MCF 10A (cell line): ENCODE measurements around the gene SLC25A19. TPM values are rescaled to one million over a fixed set of nuclear protein-coding genes. Genes with fewer than 3 reads are reported as not detected.
"Not testable (repeated sequence)": the region's sequence is repeated elsewhere in the genome, so short reads cannot be mapped to it uniquely, and the experiment has no call there.

ENCODE experiments used
- BruUV-seq: library from RNA; stranded (reverse); fragments of 400-500 nt; replicated peaks from 2 replicates; lab custom pipeline; 2021; lab: Mats Ljungman, UMichigan
- CTCF ChIA-PET: fragments of 300-600 bp; sonication (Branson Sonifier 250); formaldehyde crosslinking; extraction: SDS; loops from one replicate; lab custom pipeline; 2021; ENCODE audit warnings: antibody characterized with exemption, inconsistent platforms; lab: Yijun Ruan, JAX
- POLR2A ChIA-PET: fragments of 300-600, 350-650 bp; sonication (Branson Sonifier 250); formaldehyde crosslinking; extraction: SDS; loops from one replicate; lab custom pipeline; 2020; ENCODE audit warnings: antibody characterized with exemption, inconsistent platforms; lab: Yijun Ruan, JAX
- DNase-seq: peaks from one replicate; pipeline ENCODE4 v3.0.0-alpha.2; 2018; ENCODE audit not compliant: unreplicated experiment
- H3K27ac Mint-ChIP-seq: one replicate; pipeline ENCODE4 v1.8.0; 2022; ENCODE audit warnings: mild to moderate bottlenecking, low read depth, mixed read lengths; ENCODE audit not compliant: unreplicated experiment
- H3K27me3 Mint-ChIP-seq: one replicate; pipeline ENCODE4 v1.8.0; 2022; ENCODE audit warnings: mixed read lengths; ENCODE audit not compliant: insufficient read depth, unreplicated experiment
- H3K36me3 Mint-ChIP-seq: one replicate; pipeline ENCODE4 v1.8.0; 2022; ENCODE audit warnings: mild to moderate bottlenecking, moderate library complexity, mixed read lengths; ENCODE audit not compliant: insufficient read depth, unreplicated experiment
- H3K4me1 Mint-ChIP-seq: one replicate; pipeline ENCODE4 v1.8.0; 2022; ENCODE audit warnings: mixed read lengths; ENCODE audit not compliant: insufficient read depth, unreplicated experiment
- H3K4me3 Mint-ChIP-seq: one replicate; pipeline ENCODE4 v1.8.0; 2022; ENCODE audit warnings: mild to moderate bottlenecking, moderate library complexity, mixed read lengths; ENCODE audit not compliant: unreplicated experiment
- H3K9me3 Mint-ChIP-seq: one replicate; pipeline ENCODE4 v1.8.0; 2022; ENCODE audit warnings: mixed read lengths; ENCODE audit not compliant: unreplicated experiment
- intact Hi-C: fragments of 100-400 bp; cut with micrococcal nuclease; formaldehyde crosslinking; loops from 2 replicates; pipeline ENCODE4 v1.14.1; 2022
- total RNA-seq: library from RNA; stranded (reverse); gene quantifications from 2 replicates; pipeline ENCODE4 v1.2.3, GENCODE V29; 2022
- TF ChIP-seq, protein P1 (sequence below): fragments of 200-600 bp; IDR thresholded peaks from one replicate; pipeline ENCODE4 v1.8.0; 2022; ENCODE audit warnings: antibody characterized with exemption, mild to moderate bottlenecking; ENCODE audit not compliant: unreplicated experiment

SLC25A19 gene
- total RNA-seq, 1 experiment from 2014 or later, result 22.6 TPM

DNA sequence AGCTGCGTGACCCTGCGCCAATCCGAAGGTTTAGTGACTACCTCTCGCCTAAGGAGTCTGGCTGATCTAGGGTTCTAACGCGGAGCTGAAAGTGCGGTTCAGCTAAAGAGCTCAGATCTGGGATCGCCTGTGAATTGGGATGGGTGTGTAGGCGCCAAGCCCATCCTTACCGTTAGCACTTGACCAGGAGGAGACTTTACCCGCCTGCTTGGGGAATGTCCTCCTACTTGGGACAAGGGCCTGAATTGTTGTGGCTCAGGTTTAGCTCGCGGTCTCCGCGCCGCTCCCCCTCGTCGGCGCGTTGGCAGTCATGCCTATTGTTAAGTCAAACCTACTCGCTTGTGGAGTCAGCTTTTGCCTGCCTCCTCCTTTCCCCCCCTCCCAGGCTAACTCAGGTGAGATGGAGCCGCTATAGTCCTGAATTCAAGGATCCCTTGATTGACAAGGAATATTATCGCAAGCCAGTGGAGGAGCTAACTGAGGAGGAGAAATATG, 27.1 kb downstream of the SLC25A19 start:
- H3K9me3 Mint-ChIP-seq, result no peaks in the 10 kb centered on the region
- H3K36me3 Mint-ChIP-seq, result peaks cover 55% of the 10 kb centered on the region
- peak overlapping the region; percentile 100 for H3K27ac Mint-ChIP-seq
- ChIA-PET POLR2A (interaction anchor here (0.5 to 6.0 kb wide), 35 partner anchors 10 to 423 kb away, joined by 3 to 142 read pairs (median 4); partner anchors contain the start of genes ARMC7, FDXR, GRB2 and JPT1), CTCF (interaction anchor here (0.6 to 3.7 kb wide), 6 partner anchors 9 to 274 kb away, joined by 3 to 38 read pairs (median 3); partner anchors contain the start of gene MIF4GD)
- intact Hi-C loops, result no loop called here
- H3K27me3 Mint-ChIP-seq, result no peaks in the 10 kb centered on the region
- TF ChIP-seq, protein P1, sequence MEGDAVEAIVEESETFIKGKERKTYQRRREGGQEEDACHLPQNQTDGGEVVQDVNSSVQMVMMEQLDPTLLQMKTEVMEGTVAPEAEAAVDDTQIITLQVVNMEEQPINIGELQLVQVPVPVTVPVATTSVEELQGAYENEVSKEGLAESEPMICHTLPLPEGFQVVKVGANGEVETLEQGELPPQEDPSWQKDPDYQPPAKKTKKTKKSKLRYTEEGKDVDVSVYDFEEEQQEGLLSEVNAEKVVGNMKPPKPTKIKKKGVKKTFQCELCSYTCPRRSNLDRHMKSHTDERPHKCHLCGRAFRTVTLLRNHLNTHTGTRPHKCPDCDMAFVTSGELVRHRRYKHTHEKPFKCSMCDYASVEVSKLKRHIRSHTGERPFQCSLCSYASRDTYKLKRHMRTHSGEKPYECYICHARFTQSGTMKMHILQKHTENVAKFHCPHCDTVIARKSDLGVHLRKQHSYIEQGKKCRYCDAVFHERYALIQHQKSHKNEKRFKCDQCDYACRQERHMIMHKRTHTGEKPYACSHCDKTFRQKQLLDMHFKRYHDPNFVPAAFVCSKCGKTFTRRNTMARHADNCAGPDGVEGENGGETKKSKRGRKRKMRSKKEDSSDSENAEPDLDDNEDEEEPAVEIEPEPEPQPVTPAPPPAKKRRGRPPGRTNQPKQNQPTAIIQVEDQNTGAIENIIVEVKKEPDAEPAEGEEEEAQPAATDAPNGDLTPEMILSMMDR, result no peak
- no peak for DNase-seq
- TSS peak; percentile 56 for BruUV-seq
- peak overlapping the region; percentile 100 for H3K4me3 Mint-ChIP-seq
- H3K4me1 Mint-ChIP-seq, result peaks cover 39% of the 10 kb centered on the region

DNA sequence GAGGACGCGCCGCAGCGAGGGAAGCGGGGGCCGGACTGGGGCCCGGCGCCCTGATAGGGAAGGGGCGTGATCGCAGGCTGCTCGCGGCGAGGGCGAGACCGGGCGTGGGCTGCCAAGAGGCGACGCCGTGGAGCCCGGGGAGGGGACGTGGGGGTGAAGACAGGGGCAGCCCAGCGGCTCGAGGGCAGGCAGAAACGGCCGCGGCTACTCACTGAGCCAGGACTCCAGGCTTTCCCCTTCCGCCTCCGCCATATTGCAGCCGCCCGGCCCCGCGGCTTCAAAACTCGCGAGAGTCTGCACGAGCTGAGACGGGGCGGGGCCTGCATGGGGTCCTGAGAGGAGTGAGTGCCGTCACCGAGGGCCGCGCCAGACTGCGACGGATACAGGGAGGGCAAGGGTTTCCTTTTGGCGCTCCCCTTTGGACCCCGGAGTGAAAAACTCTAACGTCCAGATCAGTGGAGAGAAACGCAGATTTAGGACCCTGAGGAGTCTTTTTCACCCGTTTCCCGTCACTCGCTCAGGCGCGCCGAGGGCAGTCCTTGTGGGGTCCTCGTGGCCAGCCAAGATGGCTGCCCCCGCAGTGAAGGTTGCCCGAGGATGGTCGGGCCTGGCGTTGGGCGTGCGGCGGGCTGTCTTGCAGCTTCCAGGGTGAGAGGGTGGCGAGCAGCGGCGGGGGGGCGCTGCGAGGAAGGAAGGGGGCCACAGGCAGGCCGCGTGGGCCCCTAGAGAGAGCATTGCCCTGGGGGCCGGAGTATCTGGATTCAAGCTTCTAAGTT, 27.7 kb downstream of the SLC25A19 start, which contains the start of the genes GGA3 and MRPS7:
TSS of gene GGA3 (minus strand) at position 271 of the 776 bp plus-strand sequence. CDS start at position 252, 19 bp downstream.
TSS of gene MRPS7 (plus strand) at position 544 of the 776 bp plus-strand sequence. CDS start at position 566, 22 bp downstream.
- Mint-ChIP-seq H3K9me3 (no peaks in the 10 kb centered on the region), H3K27me3 (no peaks in the 10 kb centered on the region), H3K4me1 (peaks cover 46% of the 10 kb centered on the region), H3K36me3 (peaks cover 48% of the 10 kb centered on the region), H3K4me3 (peak within 1 kb of the TSS; percentile 100), H3K27ac (peak within 1 kb of the TSS; percentile 100)
- intact Hi-C loops, result no loop called here
- BruUV-seq, result no TSS peak
- POLR2A ChIA-PET, result interaction anchor here (0.5 to 6.0 kb wide), 36 partner anchors 10 to 519 kb away, joined by 3 to 142 read pairs (median 4); partner anchors contain the start of genes ARMC7, FDXR, GRB2 and JPT1
- TF ChIP-seq, protein P1, result no peak
- DNase-seq, result peak; percentile 94
- CTCF ChIA-PET, result interaction anchor here (0.6 to 3.7 kb wide), 7 partner anchors 9 to 823 kb away, joined by 3 to 38 read pairs (median 4); partner anchors contain the start of gene MIF4GD

DNA sequence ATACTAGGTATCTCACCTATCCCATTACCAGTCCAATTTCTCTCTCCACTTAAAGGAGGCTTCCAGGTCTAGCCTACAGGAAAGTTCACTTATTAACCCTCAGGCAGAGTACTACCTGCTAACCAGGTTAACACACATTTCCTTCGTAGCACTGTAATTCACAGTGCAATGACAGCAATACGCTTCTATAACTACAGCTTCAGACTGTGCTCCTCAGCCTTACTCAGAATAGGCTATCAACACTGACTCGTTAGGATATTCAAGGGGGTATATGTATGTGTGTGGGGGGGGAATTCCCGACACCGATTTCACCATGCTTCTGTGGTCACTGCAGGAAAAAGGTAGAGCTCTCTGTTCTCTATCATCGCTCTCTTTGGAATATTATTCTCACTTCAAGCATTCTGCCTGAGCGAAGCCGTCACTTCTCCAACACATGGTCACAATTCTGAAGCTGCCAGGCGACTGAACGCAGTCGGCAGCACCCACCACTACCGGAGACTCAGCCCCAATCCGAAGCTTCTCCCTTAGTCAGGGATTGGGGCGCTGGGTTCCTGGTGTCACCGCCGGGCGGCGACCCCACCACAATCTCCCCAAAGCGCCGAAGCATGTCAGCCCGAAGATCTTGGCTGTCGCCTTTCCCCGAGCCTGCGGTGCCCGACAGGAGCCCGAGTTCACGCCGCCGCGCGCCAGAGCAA, 28.4 kb downstream of the SLC25A19 start:
- intact Hi-C loops, result no loop called here
- Mint-ChIP-seq H3K9me3 (no peaks in the 10 kb centered on the region), H3K4me3 (peak overlapping the region; percentile 100), H3K27me3 (no peaks in the 10 kb centered on the region), H3K36me3 (peaks cover 41% of the 10 kb centered on the region), H3K27ac (peak overlapping the region; percentile 100), H3K4me1 (peaks cover 53% of the 10 kb centered on the region)
- BruUV-seq, result TSS peak; percentile 68
- TF ChIP-seq, protein P1, result no peak
- CTCF ChIA-PET, result interaction anchor here (0.6 to 3.7 kb wide), 4 partner anchors 10 to 823 kb away, joined by 4 to 38 read pairs (median 4); partner anchors contain the start of gene MIF4GD
- no peak for DNase-seq
- POLR2A ChIA-PET, result interaction anchor here (0.6 to 6.0 kb wide), 28 partner anchors 9 to 1479 kb away, joined by 3 to 142 read pairs (median 5); partner anchors contain the start of genes ARMC7, FDXR, GRB2 and MIF4GD

DNA sequence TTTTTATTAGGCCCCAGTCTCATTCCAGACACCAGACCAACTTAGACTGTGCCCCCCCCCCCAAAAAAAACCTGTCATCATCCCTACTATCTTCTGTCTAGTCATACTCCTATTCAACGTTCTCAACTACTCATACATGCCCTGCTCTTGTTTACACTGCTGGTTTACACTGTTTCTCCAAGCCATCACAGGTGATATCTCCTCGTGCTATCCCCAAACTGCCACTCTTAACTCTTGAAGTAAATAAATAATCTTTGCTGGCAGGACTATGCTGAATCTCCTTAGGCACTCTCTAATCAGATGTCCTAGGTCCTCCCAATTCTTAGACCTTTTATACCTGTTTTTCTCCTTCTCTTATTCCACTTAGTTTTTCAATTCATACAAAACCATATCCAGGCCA, 32.0 kb downstream of the SLC25A19 start:
- CTCF ChIA-PET, H3K9me3 Mint-ChIP-seq, POLR2A ChIA-PET, H3K4me3 Mint-ChIP-seq, intact Hi-C loops, BruUV-seq, DNase-seq, H3K27me3 Mint-ChIP-seq: not testable (repeated sequence)
- Mint-ChIP-seq H3K36me3 (peaks cover 19% of the 10 kb centered on the region), H3K4me1 (peaks cover 65% of the 10 kb centered on the region), H3K27ac (peak overlapping the region; percentile 98)

DNA sequence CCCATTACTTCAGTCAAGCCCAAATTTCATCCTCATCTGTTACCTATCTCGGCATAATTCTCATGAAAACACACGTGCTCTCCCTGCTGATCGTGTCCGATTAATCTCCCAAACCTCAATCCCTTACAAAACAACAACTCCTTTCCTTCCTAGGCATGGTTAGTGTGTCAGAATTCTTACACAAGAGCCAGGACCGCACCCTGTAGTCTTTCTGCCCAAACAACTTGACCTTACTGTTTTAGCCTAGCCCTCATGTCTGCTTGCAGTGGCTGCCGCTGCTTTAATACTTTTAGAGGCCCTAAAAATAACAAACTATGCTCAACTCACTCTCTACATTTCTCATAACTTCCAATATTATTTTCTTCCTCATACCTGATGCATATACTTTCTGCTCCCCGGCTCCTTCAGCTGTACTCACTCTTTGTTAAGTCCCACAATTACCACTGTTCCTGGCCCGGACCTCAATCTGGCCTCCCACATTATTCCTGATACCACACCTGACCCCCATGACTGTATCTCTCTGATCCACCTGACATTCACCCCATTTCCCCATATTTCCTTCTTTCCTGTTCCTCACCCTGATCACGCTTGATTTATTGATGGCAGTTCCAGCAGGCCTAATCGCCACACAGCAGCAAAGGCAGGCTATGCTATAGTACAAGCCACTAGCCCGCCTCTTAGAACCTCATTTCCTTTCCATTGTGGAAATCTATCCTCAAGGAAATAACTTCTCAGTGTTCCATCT, 33.1 kb downstream of the SLC25A19 start:
- intact Hi-C loops, BruUV-seq, H3K27me3 Mint-ChIP-seq, H3K9me3 Mint-ChIP-seq, CTCF ChIA-PET: not testable (repeated sequence)
- POLR2A ChIA-PET, result interaction anchor here (0.8 kb wide), 1 partner anchor 11 kb away, joined by 4 read pairs; no protein-coding TSS in a partner anchor
- DNase-seq, result peak; percentile 60
- peak overlapping the region; percentile 71 for H3K4me3 Mint-ChIP-seq
- H3K4me1 Mint-ChIP-seq, result peaks cover 64% of the 10 kb centered on the region
- peaks cover 19% of the 10 kb centered on the region for H3K36me3 Mint-ChIP-seq
- H3K27ac Mint-ChIP-seq, result peak overlapping the region; percentile 98
